H9 (cell line): ENCODE measurements around the gene AMN. TPM values are rescaled to one million over a fixed set of nuclear protein-coding genes. Genes with fewer than 3 reads are reported as not detected.

Experiments
- DNase-seq: peaks from one replicate; pipeline ENCODE4 v3.0.0-alpha.2; 2017
- H2AFZ ChIP-seq: one replicate; pipeline ENCODE4 v1.6.1; 2013; ENCODE audit warnings: mild to moderate bottlenecking, low read length, control low read depth, moderate library complexity
- H2AK5ac ChIP-seq: 2 replicates; pipeline ENCODE4 v1.6.1; 2013; ENCODE audit warnings: low read length, control low read depth, mixed read lengths; ENCODE audit not compliant: insufficient read length
- H2BK120ac ChIP-seq: one replicate; pipeline ENCODE4 v1.6.1; 2013; ENCODE audit warnings: low read depth, mild to moderate bottlenecking, low read length, control low read depth, inconsistent platforms; ENCODE audit not compliant: poor library complexity, severe bottlenecking
- H2BK12ac ChIP-seq: 2 replicates; pipeline ENCODE4 v1.6.1; 2013; ENCODE audit warnings: low read length, control low read depth, mixed read lengths, low read depth; ENCODE audit not compliant: insufficient read length
- H2BK15ac ChIP-seq: 2 replicates; pipeline ENCODE4 v1.6.1; 2013; ENCODE audit warnings: low read depth, low read length, control low read depth
- H2BK20ac ChIP-seq: one replicate; pipeline ENCODE4 v1.6.1; 2013; ENCODE audit warnings: low read depth, mild to moderate bottlenecking, low read length, control low read depth, inconsistent platforms; ENCODE audit not compliant: poor library complexity, severe bottlenecking
- H2BK5ac ChIP-seq: 2 replicates; pipeline ENCODE4 v1.6.1; 2013; ENCODE audit warnings: low read length, control low read depth, mixed read lengths; ENCODE audit not compliant: insufficient read length
- H3K14ac ChIP-seq: 2 replicates; pipeline ENCODE4 v1.6.1; 2013; ENCODE audit warnings: low read length, control low read depth; ENCODE audit not compliant: insufficient read depth
- H3K18ac ChIP-seq: 2 replicates; pipeline ENCODE4 v1.6.1; 2013; ENCODE audit warnings: low read depth, mild to moderate bottlenecking, mixed read lengths, low read length, control low read depth; ENCODE audit not compliant: insufficient read length
- H3K23ac ChIP-seq: 2 replicates; pipeline ENCODE4 v1.6.1; 2013; ENCODE audit warnings: low read length, control low read depth, mixed read lengths, low read depth; ENCODE audit not compliant: insufficient read length
- H3K23me2 ChIP-seq: 2 replicates; pipeline ENCODE4 v1.6.1; 2013; ENCODE audit warnings: low read depth, mild to moderate bottlenecking, mixed read lengths, low read length, control low read depth; ENCODE audit not compliant: insufficient read length, poor library complexity, severe bottlenecking
- H3K27ac ChIP-seq: 2 replicates; pipeline ENCODE4 v1.5.1; 2013; ENCODE audit warnings: low read length, control low read depth, mixed read lengths, low read depth; ENCODE audit not compliant: insufficient read length
- H3K27me3 ChIP-seq: 2 replicates; pipeline ENCODE4 v1.6.1; 2013; ENCODE audit warnings: low read length, control low read depth, inconsistent platforms; ENCODE audit not compliant: insufficient read depth
- H3K4ac ChIP-seq: 2 replicates; pipeline ENCODE4 v1.6.1; 2013; ENCODE audit warnings: low read depth, mild to moderate bottlenecking, control low read depth, inconsistent platforms, low read length, moderate library complexity
- H3K4me1 ChIP-seq: 2 replicates; pipeline ENCODE4 v1.6.1; 2013; ENCODE audit warnings: low read length, control low read depth, inconsistent platforms; ENCODE audit not compliant: insufficient read depth
- H3K4me2 ChIP-seq: 2 replicates; pipeline ENCODE4 v1.6.1; 2013; ENCODE audit warnings: low read length, control low read depth, mixed read lengths; ENCODE audit not compliant: insufficient read length, insufficient read depth
- H3K56ac ChIP-seq: 2 replicates; pipeline ENCODE4 v1.6.1; 2013; ENCODE audit warnings: low read depth, mild to moderate bottlenecking, mixed read lengths, low read length, control low read depth; ENCODE audit not compliant: insufficient read length
- H3K79me1 ChIP-seq: 2 replicates; pipeline ENCODE4 v1.6.1; 2013; ENCODE audit warnings: low read depth, mild to moderate bottlenecking, moderate library complexity, low read length, control low read depth, inconsistent platforms; ENCODE audit not compliant: insufficient read depth, poor library complexity, severe bottlenecking
- H3K79me2 ChIP-seq: 2 replicates; pipeline ENCODE4 v1.6.1; 2013; ENCODE audit warnings: low read length, control low read depth, inconsistent platforms; ENCODE audit not compliant: insufficient read depth
- H3K9ac ChIP-seq: 2 replicates; pipeline ENCODE4 v1.6.1; 2013; ENCODE audit warnings: low read length, control low read depth, mixed read lengths; ENCODE audit not compliant: insufficient read length; ENCODE audit errors: extremely low read depth
- H3K9me3 ChIP-seq: one replicate; pipeline ENCODE4 v1.6.1; 2013; ENCODE audit warnings: low read depth, low read length, inconsistent platforms; ENCODE audit not compliant: control insufficient read depth
- H3T11ph ChIP-seq: one replicate; pipeline ENCODE4 v1.6.1; 2013; ENCODE audit warnings: mild to moderate bottlenecking, low read length, control low read depth, inconsistent platforms
- H4K20me1 ChIP-seq: one replicate; pipeline ENCODE4 v1.6.1; 2013; ENCODE audit not compliant: control insufficient read depth, insufficient read length, insufficient read depth
- H4K5ac ChIP-seq: 2 replicates; pipeline ENCODE4 v1.6.1; 2013; ENCODE audit warnings: low read depth, mild to moderate bottlenecking, mixed read lengths, low read length, control low read depth; ENCODE audit not compliant: insufficient read length
- H4K8ac ChIP-seq: replicated peaks from 2 replicates; pipeline ENCODE4 v1.6.1; 2013; ENCODE audit warnings: low read length, control low read depth, mixed read lengths, low read depth; ENCODE audit not compliant: insufficient read length
- H4K91ac ChIP-seq: 2 replicates; pipeline ENCODE4 v1.6.1; 2013; ENCODE audit warnings: low read depth, mild to moderate bottlenecking, moderate library complexity, mixed read lengths, low read length, control low read depth; ENCODE audit not compliant: insufficient read length
- H3K27ac Mint-ChIP-seq, 3 experiments: 2 replicates in 2 of 3; 3 replicates in 1 of 3; pipeline ENCODE4 v1.8.0; 2020 to 2021; ENCODE audit warnings: mixed read lengths in 3 of 3, mild to moderate bottlenecking in 1 of 3, moderate library complexity in 1 of 3
- H3K27me3 Mint-ChIP-seq: 2 replicates; pipeline ENCODE4 v1.8.0; 2021; ENCODE audit warnings: low read depth, mild to moderate bottlenecking, moderate library complexity, mixed read lengths
- H3K36me3 Mint-ChIP-seq, 3 experiments: 2 replicates in 2 of 3; 3 replicates in 1 of 3; pipeline ENCODE4 v1.8.0; 2020 to 2021; ENCODE audit warnings: low read depth in 3 of 3, mixed read lengths in 3 of 3; ENCODE audit not compliant: insufficient read depth in 1 of 3
- H3K4me1 Mint-ChIP-seq, 2 experiments: 2 replicates each; pipeline ENCODE4 v1.8.0; 2020; ENCODE audit warnings: mixed read lengths in 2 of 2
- H3K4me3 Mint-ChIP-seq, 2 experiments: 2 replicates in 1 of 2; 3 replicates in 1 of 2; pipeline ENCODE4 v1.8.0; 2020 to 2021; ENCODE audit warnings: mild to moderate bottlenecking in 2 of 2, mixed read lengths in 2 of 2, moderate library complexity in 1 of 2
- H3K9me3 Mint-ChIP-seq, 2 experiments: 2 replicates in 1 of 2; 3 replicates in 1 of 2; pipeline ENCODE4 v1.8.0; 2020; ENCODE audit warnings: mild to moderate bottlenecking in 2 of 2, mixed read lengths in 2 of 2, moderate library complexity in 1 of 2
- CTCF ChIP-seq: fragments of 200-600 bp; sonication (generic); conservative IDR thresholded peaks from 3 replicates; pipeline ENCODE4 v1.8.0; 2021; ENCODE audit warnings: antibody characterized with exemption, mild to moderate bottlenecking
- WGBS: extraction: QIAGEN DNeasy Blood & Tissue Kit; methylation state at CpG from one replicate; pipeline ENCODE4 v1.1.7; 2013; ENCODE audit warnings: missing lambda C conversion rate, low lambda C conversion rate, mixed read lengths; ENCODE audit not compliant: insufficient read length; ENCODE audit errors: extremely low coverage; 5-methylcytosine and 5-hydroxymethylcytosine counted together
- total RNA-seq: library from RNA; stranded (reverse); gene quantifications from 2 replicates; pipeline ENCODE4 v1.2.1, GENCODE V29; 2021

Gene AMN
- total RNA-seq, 1 experiment from 2014 or later, result 1.9 TPM

DNA sequence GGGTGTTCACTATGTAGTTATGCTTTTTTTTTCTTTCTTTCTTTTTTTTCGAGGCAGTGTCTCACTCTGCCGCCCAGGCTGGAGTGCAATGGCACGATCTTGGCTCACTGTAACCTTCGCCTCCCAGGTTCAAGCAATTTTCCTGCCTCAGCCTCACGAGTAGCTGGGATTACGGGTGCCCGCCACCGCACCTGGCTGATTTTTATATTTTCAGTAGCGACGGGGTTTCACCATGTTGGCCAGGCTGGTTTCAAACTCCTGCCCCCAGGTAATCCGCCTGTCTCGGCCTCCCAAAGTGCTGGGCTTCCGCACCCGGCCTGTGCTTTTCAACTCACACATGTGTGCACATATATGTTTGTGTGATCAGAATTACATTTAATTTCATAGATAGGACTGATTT lies 38.9 kb upstream of the AMN start:
- H3K4ac ChIP-seq, result no peak overlapping the region
- no peaks in the 10 kb centered on the region for H3K9me3 ChIP-seq
- no peak overlapping the region for H3K9ac ChIP-seq
- H3K4me2 ChIP-seq, result no peak overlapping the region
- no peak overlapping the region for H2BK15ac ChIP-seq
- H3K23ac ChIP-seq, result no peak overlapping the region
- H2AFZ ChIP-seq, result no peak overlapping the region
- no peaks in the 10 kb centered on the region for H4K20me1 ChIP-seq
- no peak overlapping the region for H2BK12ac ChIP-seq
- Mint-ChIP-seq H3K36me3 (peaks cover 0 to 7% (median 0%) of the 10 kb centered on the region in 3 experiments; a peak in 3 of 7 replicates), H3K4me3 (no peak overlapping the region), H3K27ac (no peak overlapping the region), H3K4me1 (peaks cover 2 to 3% of the 10 kb centered on the region in 2 experiments; a peak in 3 of 4 replicates), H3K27me3 (no peaks in the 10 kb centered on the region), H3K9me3 (no peaks in the 10 kb centered on the region)
- no peak overlapping the region for H4K8ac ChIP-seq
- H3K18ac ChIP-seq, result no peak overlapping the region
- no peaks in the 10 kb centered on the region for H3K79me2 ChIP-seq
- H3K14ac ChIP-seq, result no peak overlapping the region
- no peak overlapping the region for H2AK5ac ChIP-seq
- no peak overlapping the region for H2BK5ac ChIP-seq
- no peak for DNase-seq
- no peak overlapping the region for H2BK120ac ChIP-seq
- H3K79me1 ChIP-seq, result no peaks in the 10 kb centered on the region
- H4K5ac ChIP-seq, result no peak overlapping the region
- H2BK20ac ChIP-seq, result no peak overlapping the region
- H3K27ac ChIP-seq, result no peak overlapping the region
- no peaks in the 10 kb centered on the region for H3K4me1 ChIP-seq
- no peak overlapping the region for H4K91ac ChIP-seq
- no peak overlapping the region for H3K56ac ChIP-seq
- TF ChIP-seq CTCF, result no peak
- no peak overlapping the region for H3T11ph ChIP-seq
- H3K23me2 ChIP-seq, result no peaks in the 10 kb centered on the region
- no peaks in the 10 kb centered on the region for H3K27me3 ChIP-seq
- no CpG with 5 or more reads among the region's 14 CpGs for WGBS
